Measurements from ENCODE around the gene TUBGCP2.

TUBGCP2 gene

DNA sequence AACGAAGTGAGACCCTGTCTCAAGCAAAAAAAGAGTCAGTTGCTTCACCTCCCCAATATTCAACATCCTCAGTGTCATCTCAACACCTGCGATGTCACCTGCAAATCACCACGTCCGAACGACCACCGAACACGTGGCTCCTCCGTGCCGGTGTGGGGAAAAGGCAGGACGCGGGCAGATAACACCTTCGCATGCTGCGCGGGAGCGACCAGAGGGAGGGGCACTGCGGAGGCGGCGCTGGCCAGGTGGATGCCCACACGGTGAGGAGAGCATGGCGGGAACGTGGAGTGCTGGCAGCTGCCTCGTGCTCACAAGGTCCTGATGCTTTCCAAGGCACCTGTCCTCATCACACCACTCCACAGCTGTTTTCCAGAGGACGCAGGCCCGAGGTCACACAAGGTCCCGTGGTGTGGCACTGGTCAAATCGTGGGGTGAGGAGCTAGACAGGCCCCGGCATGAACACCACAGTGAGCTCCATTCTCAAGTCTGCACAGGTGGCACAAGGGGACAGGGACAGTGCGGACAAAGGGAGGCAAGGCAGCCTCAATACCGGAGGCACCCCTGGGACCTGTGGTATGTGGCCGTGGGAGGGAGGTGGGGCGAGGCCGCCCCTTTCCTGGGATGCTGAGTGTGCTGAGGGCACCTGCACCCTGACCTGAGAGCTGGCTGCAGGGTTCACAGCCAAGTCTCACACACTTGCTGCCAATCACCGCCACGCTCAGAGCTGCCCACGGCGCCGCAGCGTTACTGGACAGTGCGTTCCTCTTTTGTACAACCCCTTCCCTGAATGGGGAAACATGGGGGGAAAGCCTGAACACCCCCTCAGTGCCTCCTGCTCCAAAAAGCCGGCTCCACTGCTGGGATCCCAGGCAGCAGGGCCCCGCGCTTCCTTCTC, 13.0 kb downstream of the TUBGCP2 start (continued):
- no peak for TF ChIP-seq ZNF266 (tag by site-specific recombination; IDR thresholded peaks at IDR 0.05; ENCODE audit: low read depth)
- no peak for TF ChIP-seq ZNF335 (tag by site-specific recombination; conservative IDR thresholded peaks at IDR 0.05)

DNA sequence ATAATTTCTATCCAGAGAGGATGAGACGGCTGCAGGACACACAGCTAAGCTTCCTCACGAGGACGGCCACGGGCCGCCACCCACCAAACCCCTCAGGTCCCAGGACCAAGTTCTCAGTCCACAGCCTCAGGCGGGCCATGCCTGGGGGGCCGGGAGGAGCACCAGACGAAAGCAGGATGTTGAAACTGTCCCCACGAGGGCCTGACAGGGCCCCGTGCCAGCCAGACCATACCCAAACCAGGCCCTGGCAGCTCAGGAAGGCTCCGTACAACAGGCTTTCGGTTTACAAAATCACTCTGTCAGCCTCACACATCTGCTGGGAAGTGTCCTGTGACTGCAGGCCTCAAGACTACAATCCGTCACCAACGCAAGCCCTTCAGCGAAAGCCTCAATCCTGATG, 14.5 kb downstream of the TUBGCP2 start:
- Histone ChIP-seq H3K36me3 (ENCODE audit: control insufficient read depth in 2 of 2, insufficient read depth in 1 of 2, low read length in 2 of 2) (peaks cover 13 to 88% of the 10 kb centered on the region in 2 experiments; a peak in 2 of 3 replicates), H3K4me3 (ENCODE audit: low read depth, low read length) (no peak overlapping the region), H3K4me1 (ENCODE audit: control insufficient read depth, insufficient read depth, low read length) (no peaks in the 10 kb centered on the region), H3K27ac (ENCODE audit: extremely low read depth, low read depth, low read length) (no peak overlapping the region), H3K9me3 (ENCODE audit: control insufficient read depth, insufficient read depth, low read depth, low read length) (no peaks in the 10 kb centered on the region)
- no peak for TF ChIP-seq ZNF768 (tag by site-specific recombination; IDR thresholded peaks at IDR 0.05)
- no peak for TF ChIP-seq BCL11B (tag by site-specific recombination; IDR thresholded peaks at IDR 0.05; ENCODE audit: low read depth)
- TF ChIP-seq, protein P1, sequence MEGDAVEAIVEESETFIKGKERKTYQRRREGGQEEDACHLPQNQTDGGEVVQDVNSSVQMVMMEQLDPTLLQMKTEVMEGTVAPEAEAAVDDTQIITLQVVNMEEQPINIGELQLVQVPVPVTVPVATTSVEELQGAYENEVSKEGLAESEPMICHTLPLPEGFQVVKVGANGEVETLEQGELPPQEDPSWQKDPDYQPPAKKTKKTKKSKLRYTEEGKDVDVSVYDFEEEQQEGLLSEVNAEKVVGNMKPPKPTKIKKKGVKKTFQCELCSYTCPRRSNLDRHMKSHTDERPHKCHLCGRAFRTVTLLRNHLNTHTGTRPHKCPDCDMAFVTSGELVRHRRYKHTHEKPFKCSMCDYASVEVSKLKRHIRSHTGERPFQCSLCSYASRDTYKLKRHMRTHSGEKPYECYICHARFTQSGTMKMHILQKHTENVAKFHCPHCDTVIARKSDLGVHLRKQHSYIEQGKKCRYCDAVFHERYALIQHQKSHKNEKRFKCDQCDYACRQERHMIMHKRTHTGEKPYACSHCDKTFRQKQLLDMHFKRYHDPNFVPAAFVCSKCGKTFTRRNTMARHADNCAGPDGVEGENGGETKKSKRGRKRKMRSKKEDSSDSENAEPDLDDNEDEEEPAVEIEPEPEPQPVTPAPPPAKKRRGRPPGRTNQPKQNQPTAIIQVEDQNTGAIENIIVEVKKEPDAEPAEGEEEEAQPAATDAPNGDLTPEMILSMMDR (tag by site-specific recombination; IDR thresholded peaks at IDR 0.05): no peak
- TF ChIP-seq HOXD13 (CRISPR knock-in tag; IDR thresholded peaks at IDR 0.05; ENCODE audit: borderline replicate concordance): no peak
- no peak for TF ChIP-seq ZNF560 (tag by site-specific recombination; IDR thresholded peaks at IDR 0.05; ENCODE audit: borderline replicate concordance)
- no peak for TF ChIP-seq ZNF707 (tag by site-specific recombination; IDR thresholded peaks at IDR 0.05)
- no peak for TF ChIP-seq ZNF24 (tag by site-specific recombination; IDR thresholded peaks at IDR 0.05)
- TF ChIP-seq ZNF664 (tag by site-specific recombination; IDR thresholded peaks at IDR 0.05): no peak
- TF ChIP-seq, protein P2, sequence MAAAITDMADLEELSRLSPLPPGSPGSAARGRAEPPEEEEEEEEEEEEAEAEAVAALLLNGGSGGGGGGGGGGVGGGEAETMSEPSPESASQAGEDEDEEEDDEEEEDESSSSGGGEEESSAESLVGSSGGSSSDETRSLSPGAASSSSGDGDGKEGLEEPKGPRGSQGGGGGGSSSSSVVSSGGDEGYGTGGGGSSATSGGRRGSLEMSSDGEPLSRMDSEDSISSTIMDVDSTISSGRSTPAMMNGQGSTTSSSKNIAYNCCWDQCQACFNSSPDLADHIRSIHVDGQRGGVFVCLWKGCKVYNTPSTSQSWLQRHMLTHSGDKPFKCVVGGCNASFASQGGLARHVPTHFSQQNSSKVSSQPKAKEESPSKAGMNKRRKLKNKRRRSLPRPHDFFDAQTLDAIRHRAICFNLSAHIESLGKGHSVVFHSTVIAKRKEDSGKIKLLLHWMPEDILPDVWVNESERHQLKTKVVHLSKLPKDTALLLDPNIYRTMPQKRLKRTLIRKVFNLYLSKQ (tag by site-specific recombination; IDR thresholded peaks at IDR 0.05; ENCODE audit: borderline replicate concordance): no peak
- TF ChIP-seq ZNF175 (tag by site-specific recombination; IDR thresholded peaks at IDR 0.05): no peak
- TF ChIP-seq SCRT2 (tag by site-specific recombination; IDR thresholded peaks at IDR 0.05): no peak
- TF ChIP-seq SETDB1 (IDR thresholded peaks at IDR 0.05; ENCODE audit: insufficient read length, low read length): no peak
- TF ChIP-seq, protein P3, sequence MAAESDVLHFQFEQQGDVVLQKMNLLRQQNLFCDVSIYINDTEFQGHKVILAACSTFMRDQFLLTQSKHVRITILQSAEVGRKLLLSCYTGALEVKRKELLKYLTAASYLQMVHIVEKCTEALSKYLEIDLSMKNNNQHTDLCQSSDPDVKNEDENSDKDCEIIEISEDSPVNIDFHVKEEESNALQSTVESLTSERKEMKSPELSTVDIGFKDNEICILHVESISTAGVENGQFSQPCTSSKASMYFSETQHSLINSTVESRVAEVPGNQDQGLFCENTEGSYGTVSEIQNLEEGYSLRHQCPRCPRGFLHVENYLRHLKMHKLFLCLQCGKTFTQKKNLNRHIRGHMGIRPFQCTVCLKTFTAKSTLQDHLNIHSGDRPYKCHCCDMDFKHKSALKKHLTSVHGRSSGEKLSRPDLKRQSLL (tag by site-specific recombination; IDR thresholded peaks at IDR 0.05): no peak
- TF ChIP-seq SP2 (tag by site-specific recombination; IDR thresholded peaks at IDR 0.05): no peak
- TF ChIP-seq, protein P4, sequence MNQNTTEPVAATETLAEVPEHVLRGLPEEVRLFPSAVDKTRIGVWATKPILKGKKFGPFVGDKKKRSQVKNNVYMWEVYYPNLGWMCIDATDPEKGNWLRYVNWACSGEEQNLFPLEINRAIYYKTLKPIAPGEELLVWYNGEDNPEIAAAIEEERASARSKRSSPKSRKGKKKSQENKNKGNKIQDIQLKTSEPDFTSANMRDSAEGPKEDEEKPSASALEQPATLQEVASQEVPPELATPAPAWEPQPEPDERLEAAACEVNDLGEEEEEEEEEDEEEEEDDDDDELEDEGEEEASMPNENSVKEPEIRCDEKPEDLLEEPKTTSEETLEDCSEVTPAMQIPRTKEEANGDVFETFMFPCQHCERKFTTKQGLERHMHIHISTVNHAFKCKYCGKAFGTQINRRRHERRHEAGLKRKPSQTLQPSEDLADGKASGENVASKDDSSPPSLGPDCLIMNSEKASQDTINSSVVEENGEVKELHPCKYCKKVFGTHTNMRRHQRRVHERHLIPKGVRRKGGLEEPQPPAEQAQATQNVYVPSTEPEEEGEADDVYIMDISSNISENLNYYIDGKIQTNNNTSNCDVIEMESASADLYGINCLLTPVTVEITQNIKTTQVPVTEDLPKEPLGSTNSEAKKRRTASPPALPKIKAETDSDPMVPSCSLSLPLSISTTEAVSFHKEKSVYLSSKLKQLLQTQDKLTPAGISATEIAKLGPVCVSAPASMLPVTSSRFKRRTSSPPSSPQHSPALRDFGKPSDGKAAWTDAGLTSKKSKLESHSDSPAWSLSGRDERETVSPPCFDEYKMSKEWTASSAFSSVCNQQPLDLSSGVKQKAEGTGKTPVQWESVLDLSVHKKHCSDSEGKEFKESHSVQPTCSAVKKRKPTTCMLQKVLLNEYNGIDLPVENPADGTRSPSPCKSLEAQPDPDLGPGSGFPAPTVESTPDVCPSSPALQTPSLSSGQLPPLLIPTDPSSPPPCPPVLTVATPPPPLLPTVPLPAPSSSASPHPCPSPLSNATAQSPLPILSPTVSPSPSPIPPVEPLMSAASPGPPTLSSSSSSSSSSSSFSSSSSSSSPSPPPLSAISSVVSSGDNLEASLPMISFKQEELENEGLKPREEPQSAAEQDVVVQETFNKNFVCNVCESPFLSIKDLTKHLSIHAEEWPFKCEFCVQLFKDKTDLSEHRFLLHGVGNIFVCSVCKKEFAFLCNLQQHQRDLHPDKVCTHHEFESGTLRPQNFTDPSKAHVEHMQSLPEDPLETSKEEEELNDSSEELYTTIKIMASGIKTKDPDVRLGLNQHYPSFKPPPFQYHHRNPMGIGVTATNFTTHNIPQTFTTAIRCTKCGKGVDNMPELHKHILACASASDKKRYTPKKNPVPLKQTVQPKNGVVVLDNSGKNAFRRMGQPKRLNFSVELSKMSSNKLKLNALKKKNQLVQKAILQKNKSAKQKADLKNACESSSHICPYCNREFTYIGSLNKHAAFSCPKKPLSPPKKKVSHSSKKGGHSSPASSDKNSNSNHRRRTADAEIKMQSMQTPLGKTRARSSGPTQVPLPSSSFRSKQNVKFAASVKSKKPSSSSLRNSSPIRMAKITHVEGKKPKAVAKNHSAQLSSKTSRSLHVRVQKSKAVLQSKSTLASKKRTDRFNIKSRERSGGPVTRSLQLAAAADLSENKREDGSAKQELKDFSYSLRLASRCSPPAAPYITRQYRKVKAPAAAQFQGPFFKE (tag by site-specific recombination; IDR thresholded peaks at IDR 0.05; ENCODE audit: borderline replicate concordance): no peak
- CTCF ChIA-PET: interaction anchor here (1.1 kb wide), 1 partner anchor 20 kb away, joined by 3 read pairs; no protein-coding TSS in a partner anchor
- POLR2A ChIA-PET: no interaction called here

Measured in HEK293 (cell line).